ENCODE results near the gene GPR15LG.

DNA sequence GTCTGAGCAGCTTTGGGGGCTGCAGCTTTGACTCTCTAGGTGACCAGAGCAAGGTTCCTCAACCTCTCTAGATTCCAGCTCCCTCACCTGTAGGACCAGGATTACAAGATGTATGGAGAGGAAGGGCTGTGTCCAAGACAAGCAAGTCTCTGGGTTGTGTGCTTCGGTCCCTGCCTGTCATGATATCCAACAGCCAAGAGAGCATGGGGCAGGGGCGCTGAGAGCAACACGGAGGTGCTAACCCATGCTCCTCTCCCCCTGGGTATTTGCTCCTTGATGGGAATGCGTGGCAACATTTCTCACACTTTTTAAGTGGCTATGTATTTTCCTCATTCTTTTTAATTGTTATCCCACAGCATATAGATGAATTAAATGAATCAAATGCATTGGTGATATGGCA lies 31.0 kb downstream of the GPR15LG start:
- TF ChIP-seq, protein P1, sequence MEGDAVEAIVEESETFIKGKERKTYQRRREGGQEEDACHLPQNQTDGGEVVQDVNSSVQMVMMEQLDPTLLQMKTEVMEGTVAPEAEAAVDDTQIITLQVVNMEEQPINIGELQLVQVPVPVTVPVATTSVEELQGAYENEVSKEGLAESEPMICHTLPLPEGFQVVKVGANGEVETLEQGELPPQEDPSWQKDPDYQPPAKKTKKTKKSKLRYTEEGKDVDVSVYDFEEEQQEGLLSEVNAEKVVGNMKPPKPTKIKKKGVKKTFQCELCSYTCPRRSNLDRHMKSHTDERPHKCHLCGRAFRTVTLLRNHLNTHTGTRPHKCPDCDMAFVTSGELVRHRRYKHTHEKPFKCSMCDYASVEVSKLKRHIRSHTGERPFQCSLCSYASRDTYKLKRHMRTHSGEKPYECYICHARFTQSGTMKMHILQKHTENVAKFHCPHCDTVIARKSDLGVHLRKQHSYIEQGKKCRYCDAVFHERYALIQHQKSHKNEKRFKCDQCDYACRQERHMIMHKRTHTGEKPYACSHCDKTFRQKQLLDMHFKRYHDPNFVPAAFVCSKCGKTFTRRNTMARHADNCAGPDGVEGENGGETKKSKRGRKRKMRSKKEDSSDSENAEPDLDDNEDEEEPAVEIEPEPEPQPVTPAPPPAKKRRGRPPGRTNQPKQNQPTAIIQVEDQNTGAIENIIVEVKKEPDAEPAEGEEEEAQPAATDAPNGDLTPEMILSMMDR (IDR thresholded peaks at IDR 0.05; ENCODE audit: low read length) = no peak
- no peak for TF ChIP-seq EZH2 (optimal IDR thresholded peaks at IDR 0.05; ENCODE audit: low read depth, low read length)
- no peak for TF ChIP-seq EZH2phosphoT487 (IDR thresholded peaks at IDR 0.05; ENCODE audit: low read length)
